ENCODE measurements around the gene TSPAN8. TPM values are rescaled to one million over a fixed set of nuclear protein-coding genes. Genes with fewer than 3 reads are reported as not detected.

Gene TSPAN8
- total and polyA plus RNA-seq, 9 of the 15 experiments (the other 6 are each of a cell fraction or from before 2014, with no cell fraction given): 0.11 to 0.55 (median 0.25) TPM; not detected in 2

GRCh38 chr12:71160585-71160984, 2.8 kb upstream of the TSPAN8 start:
- no peak for DNase-seq (ENCODE audit: extremely low read depth in 1 of 4, low spot score in 3 of 4)
- H3K27ac ChIP-seq (ENCODE audit: extremely low read depth, low read depth, low read length): no peak overlapping the region

More at GRCh38 chr12:71160585-71160984, 2.8 kb upstream of the TSPAN8 start:
- Histone ChIP-seq H2AFZ (ENCODE audit: low read depth, low read length) (no peak overlapping the region), H3K36me3 (ENCODE audit: control insufficient read depth, insufficient read depth, low read length) (no peaks in the 10 kb centered on the region), H3K79me2 (ENCODE audit: control insufficient read depth, insufficient read depth, low read length) (no peaks in the 10 kb centered on the region), H3K4me3 (no peak overlapping the region), H3K4me1 (replicated peaks in 1 of 2; ENCODE audit: control insufficient read depth in 2 of 2, insufficient read depth in 2 of 2, low read length in 2 of 2) (no peaks in the 10 kb centered on the region), H3K9ac (ENCODE audit: insufficient read depth in 1 of 2, low read depth in 2 of 2, low read length in 2 of 2) (no peak overlapping the region), H3K9me3 (replicated peaks; ENCODE audit: control insufficient read depth, insufficient read depth, low read depth, low read length) (no peaks in the 10 kb centered on the region), H3K4me2 (ENCODE audit: insufficient read depth, low read length) (no peak overlapping the region), H3K27me3 (ENCODE audit: control insufficient read depth in 2 of 2, insufficient read depth in 2 of 2, low read length in 2 of 2) (no peaks in the 10 kb centered on the region; a peak in 1 of 5 replicates), H3K9me1 (ENCODE audit: control insufficient read depth, insufficient read depth, low read length) (no peaks in the 10 kb centered on the region), H4K20me1 (replicated peaks; ENCODE audit: control insufficient read depth, insufficient read depth, low read length) (no peaks in the 10 kb centered on the region)
- ChIA-PET POLR2A (no interaction called here), CTCF (ENCODE audit: low intra/inter-chr PET ratio) (no interaction called here)
- no peak for FAIRE-seq
- in situ Hi-C loops (cut with MboI) (no loop called here), intact Hi-C loops (cut with micrococcal nuclease) (no loop called here)
- WGBS (ENCODE audit: insufficient coverage, low coverage, missing lambda C conversion rate): 4% methylated on average over 4 of the region's 4 CpGs
- ATAC-seq: no peak
- TF ChIP-seq FOSL1 (tag; conservative IDR thresholded peaks at IDR 0.05): peak; percentile 67
- TF ChIP-seq, protein P1, sequence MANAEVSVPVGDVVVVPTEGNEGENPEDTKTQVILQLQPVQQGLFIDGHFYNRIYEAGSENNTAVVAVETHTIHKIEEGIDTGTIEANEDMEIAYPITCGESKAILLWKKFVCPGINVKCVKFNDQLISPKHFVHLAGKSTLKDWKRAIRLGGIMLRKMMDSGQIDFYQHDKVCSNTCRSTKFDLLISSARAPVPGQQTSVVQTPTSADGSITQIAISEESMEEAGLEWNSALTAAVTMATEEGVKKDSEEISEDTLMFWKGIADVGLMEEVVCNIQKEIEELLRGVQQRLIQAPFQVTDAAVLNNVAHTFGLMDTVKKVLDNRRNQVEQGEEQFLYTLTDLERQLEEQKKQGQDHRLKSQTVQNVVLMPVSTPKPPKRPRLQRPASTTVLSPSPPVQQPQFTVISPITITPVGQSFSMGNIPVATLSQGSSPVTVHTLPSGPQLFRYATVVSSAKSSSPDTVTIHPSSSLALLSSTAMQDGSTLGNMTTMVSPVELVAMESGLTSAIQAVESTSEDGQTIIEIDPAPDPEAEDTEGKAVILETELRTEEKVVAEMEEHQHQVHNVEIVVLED (CRISPR knock-in tag; IDR thresholded peaks at IDR 0.05): no peak
- TF ChIP-seq ZNF41 (CRISPR knock-in tag; conservative IDR thresholded peaks at IDR 0.05): no peak
- peak; percentile 17; the same call in 1 of the 2 replicates for TF ChIP-seq JUND (IDR thresholded peaks at IDR 0.05; ENCODE audit: borderline replicate concordance, low read depth, low read length)
- TF ChIP-seq JUND (tag; IDR thresholded peaks at IDR 0.05; ENCODE audit: borderline replicate concordance, low read depth, low read length): no peak; the same call in 2 of the 3 replicates
- TF ChIP-seq TCF7 (IDR thresholded peaks at IDR 0.05; ENCODE audit: borderline replicate concordance): no peak
- 0 out of 2 replicates have a peak, but pooled peaks have one; percentile 19 for TF ChIP-seq ATF3 (IDR thresholded peaks at IDR 0.05)
- no peak for TF ChIP-seq ATF3 (CRISPR knock-in tag; conservative IDR thresholded peaks at IDR 0.05)
- TF ChIP-seq TAF1 (IDR thresholded peaks at IDR 0.05; ENCODE audit: control insufficient read depth, extremely low read depth, insufficient read depth, low read length, severe bottlenecking): no peak
- TF ChIP-seq TAF15 (IDR thresholded peaks at IDR 0.05; ENCODE audit: low read depth, low read length): no peak
- TF ChIP-seq NFRKB (IDR thresholded peaks at IDR 0.05; ENCODE audit: low read depth): no peak
- no peak for TF ChIP-seq ZNF232 (CRISPR knock-in tag; IDR thresholded peaks at IDR 0.05)
- no peak for TF ChIP-seq PHF20 (IDR thresholded peaks at IDR 0.05; ENCODE audit: partially characterized antibody)
- TF ChIP-seq TAF7 (tag; IDR thresholded peaks at IDR 0.05): no peak
- TF ChIP-seq, protein P2, sequence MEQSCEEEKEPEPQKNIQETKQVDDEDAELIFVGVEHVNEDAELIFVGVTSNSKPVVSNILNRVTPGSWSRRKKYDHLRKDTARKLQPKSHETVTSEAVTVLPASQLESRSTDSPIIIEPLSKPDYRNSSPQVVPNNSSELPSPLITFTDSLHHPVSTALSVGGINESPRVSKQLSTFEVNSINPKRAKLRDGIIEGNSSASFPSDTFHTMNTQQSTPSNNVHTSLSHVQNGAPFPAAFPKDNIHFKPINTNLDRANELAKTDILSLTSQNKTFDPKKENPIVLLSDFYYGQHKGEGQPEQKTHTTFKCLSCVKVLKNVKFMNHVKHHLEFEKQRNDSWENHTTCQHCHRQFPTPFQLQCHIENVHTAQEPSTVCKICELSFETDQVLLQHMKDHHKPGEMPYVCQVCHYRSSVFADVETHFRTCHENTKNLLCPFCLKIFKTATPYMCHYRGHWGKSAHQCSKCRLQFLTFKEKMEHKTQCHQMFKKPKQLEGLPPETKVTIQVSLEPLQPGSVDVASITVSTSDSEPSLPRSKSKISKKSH (CRISPR knock-in tag; IDR thresholded peaks at IDR 0.05): no peak
- no peak for TF ChIP-seq MAFK (IDR thresholded peaks at IDR 0.05; ENCODE audit: low read length)
- TF ChIP-seq YY1 (IDR thresholded peaks at IDR 0.05; ENCODE audit: borderline replicate concordance in 1 of 3, control insufficient read depth in 1 of 3, extremely low read depth in 1 of 3, insufficient read depth in 3 of 3, insufficient read length in 1 of 3, insufficient replicate concordance in 2 of 3, low read depth in 1 of 3, low read length in 2 of 3): no peak
- no TSS peak for BruUV-seq (replicated peaks)
